ENCODE data around the gene MAP4K4.

Gene MAP4K4

DNA sequence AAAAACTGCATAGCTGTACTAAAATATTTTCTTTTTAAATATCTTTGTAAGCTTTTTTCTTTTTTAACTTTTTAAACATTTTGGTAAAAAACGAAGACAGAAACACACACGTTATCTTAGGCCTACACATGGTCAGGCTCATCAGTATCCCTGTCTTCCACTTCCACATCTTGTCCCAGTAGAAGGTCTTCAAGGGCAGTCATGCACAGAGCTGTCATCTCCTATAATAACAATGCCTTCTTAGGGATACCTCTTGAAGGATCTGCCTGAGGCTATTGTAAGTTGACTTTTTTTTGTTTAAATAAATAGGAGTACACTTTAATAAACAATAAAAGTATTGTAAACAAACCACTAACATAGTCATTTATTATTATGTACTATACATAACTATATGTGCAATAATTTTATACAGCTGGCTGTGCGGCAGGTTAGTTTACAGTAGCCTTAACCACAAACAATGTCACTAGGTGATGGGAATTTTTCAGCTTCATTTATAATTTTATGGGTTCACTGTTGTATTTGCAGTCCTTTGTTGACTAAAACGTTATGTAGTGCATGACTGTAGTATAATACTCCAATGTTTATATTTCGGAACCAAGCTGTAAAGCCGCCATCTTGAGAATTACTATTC is 124.4 kb downstream of the MAP4K4 start:
- H3K27ac ChIP-seq: no peak overlapping the region
- no peak overlapping the region for H3K4me3 ChIP-seq

DNA sequence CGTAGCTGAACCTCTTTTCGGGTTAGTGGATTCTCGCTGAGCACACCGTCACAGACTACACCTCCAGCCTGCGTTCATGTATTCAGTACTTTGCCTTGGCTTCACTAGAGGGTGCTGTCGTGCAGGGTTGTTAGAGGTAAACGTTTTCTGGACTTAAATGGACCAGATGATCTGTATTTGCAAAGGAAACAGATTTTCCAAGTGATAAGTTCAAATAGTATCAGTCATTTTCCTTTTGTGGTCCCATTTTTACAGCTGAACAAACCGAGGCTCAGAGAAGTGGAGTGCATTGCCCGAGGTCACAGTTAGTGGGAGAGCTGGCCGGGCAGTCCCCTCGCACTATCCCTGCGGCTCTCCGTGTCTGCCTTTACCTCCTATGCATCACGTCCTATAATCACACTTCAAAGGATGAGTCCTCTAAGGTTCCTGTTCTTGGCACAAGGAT is 125.9 kb downstream of the MAP4K4 start:
- Histone ChIP-seq H3K4me3 (no peak overlapping the region), H3K27ac (peak overlapping the region in 1 of 21 experiments; percentile 14)

DNA sequence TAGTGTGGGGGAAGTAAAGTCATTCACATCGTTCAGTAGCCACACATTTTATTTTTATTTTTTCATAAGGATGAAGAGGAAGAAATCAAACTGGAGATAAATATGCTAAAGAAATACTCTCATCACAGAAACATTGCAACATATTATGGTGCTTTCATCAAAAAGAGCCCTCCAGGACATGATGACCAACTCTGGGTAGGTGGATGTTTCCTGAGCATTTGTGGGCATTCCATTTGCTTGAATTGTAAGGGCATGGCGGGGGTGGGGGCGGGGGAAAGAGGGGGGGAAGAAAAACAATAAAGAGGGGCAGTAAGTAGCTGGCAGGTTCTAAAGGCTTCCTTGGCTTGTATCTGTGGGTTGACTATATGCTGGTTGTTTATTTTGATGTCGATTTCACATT is 126.4 kb downstream of the MAP4K4 start:
- no peak overlapping the region for H3K4me3 ChIP-seq
- H3K27ac ChIP-seq: no peak overlapping the region

DNA sequence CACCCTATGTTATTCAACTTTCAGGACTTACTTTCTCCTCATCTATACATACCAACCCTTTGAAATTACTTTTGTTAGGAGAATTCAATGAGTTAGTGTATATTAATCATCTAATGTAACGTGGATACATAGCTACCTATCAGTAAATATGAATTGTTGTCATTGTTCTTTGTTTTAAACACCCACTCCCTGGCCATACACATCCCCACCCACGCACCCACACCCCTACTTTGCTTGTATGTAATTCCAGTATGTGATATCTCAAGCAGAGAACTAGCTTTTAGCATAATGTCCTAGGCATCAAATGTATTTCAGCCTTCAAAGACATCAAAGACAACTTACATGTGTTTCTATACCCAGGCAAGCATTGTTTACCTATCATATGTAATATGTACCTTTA is 129.2 kb downstream of the MAP4K4 start:
- Histone ChIP-seq H3K27ac (peak overlapping the region in 1 of 21 experiments; percentile 7), H3K4me3 (no peak overlapping the region)

DNA sequence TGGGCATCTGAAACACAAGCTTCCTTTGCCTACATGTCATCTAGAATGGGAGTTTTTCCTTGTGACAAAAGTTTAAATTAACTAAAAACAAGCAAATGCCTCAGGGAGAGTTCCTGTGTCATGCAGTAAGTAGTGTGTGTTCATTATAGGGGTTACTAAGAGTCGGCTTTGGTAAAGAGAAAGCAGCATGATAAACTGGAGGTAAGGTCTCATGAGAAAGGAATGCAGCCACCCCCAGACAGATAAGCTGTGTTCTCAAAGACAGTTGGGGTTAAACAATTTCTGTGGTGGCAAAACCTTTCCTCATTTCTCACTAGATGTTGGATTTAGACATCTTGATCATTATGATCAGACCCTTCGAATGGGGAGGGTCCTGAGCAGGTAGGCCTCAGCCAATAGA is 129.7 kb downstream of the MAP4K4 start:
- Histone ChIP-seq H3K27ac (peak overlapping the region in 4 of 21 experiments; percentile 2 to 56 (median 27)), H3K4me3 (no peak overlapping the region)

DNA sequence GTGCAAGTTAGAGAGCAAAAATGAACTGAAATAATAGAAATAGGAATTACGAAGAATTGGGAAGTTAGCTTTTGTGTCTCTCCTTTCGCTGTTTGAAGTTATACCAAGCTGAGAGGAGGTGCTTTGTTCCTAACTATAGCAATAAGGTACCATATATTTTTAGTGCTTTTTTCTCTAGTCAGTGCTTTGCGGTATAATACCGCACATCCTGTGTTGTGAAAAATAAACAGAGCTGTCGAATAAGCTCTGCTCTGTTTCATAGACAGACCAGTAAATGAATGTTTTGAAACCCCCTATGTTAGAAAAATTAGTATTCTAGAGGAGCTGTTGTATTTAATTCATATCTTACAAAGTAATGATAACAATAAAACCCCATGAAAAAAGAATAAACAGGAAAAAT is 130.8 kb downstream of the MAP4K4 start:
- peak overlapping the region in 2 of 21 experiments; percentile 26 to 56 for H3K27ac ChIP-seq

DNA sequence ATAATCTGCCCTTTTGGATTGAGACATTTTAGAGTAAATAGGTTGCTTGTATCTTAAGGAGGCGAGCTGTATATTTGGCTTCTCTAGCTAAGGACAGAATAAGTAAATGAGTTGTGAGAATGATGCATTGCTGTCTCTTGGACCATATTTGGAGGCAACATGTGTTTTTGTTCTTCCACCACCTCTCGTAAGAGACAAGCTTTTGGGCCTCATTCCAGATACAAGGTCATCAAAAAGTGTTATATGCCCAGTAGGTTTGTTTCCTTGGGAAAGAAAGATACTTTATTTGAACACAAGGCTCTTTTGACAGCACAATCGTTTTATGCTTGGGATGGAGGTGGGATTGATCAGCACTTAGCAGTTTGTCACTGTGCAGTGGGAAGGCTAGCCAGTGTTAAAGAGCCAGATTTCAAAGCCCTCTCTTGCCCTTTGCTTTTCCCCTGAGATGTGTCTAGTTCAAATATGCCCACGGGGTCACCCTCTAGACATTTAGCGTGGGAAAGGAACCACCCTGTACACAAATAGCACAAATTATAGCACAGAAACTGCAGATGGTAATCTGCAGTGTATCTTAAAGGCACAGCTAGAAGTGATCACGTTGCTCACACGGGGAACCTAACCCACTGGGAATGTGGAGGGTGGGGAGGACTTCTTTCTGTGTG is 131.3 kb downstream of the MAP4K4 start:
- H3K27ac ChIP-seq: peak overlapping the region in 3 of 21 experiments; percentile 0 to 30 (median 26)
- no peak overlapping the region for H3K4me3 ChIP-seq

More for the DNA sequence above, 130.8 kb downstream of the MAP4K4 start:
- H3K4me3 ChIP-seq: no peak overlapping the region

DNA sequence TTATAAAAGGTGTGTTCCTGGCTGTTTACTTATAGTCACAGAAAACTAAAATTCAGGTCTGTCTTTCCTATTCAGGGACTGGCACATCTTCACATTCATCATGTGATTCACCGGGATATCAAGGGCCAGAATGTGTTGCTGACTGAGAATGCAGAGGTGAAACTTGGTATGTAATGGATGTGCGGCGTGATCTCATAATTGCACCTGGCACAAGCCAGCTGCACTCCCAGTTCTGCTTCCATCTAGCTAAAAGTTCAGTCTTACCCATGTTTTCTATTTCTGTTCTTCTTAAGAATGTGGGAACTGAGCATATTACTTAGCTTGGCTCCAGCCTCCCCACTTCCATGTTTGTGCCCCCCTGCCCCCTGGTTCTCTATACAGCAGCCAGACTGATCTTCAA is 131.9 kb downstream of the MAP4K4 start:
- no peak overlapping the region for H3K4me3 ChIP-seq
- H3K27ac ChIP-seq: peak overlapping the region in 4 of 21 experiments; percentile 0 to 30 (median 19)

- no peak overlapping the region for H3K4me3 ChIP-seq
- peak overlapping the region in 1 of 21 experiments; percentile 55 for H3K27ac ChIP-seq
Observed at GRCh38 chr2:101830146-101830545, 132.6 kb downstream of the MAP4K4 start.

DNA sequence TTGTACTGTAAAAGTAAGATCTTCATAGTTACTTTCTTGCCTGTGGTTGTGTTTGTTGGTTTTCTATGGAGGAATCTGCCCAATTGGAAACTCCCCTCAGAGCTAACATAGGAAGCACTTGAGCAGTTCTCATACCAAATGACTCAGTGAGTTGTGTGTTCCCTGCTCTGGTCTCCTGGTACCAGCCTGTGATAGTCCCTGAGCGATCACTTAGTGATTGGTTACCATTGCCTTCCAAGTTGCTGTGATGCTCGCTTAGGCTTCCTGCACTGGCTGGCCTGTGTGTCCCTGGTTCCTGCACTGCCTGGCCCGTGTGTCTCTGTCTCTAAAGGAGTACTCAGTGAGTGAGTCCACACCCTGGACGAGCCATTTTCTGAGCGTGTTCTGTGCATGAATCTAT is 133.0 kb downstream of the MAP4K4 start:
- Histone ChIP-seq H3K27ac (peak overlapping the region in 4 of 21 experiments; percentile 16 to 55 (median 42)), H3K4me3 (no peak overlapping the region)

DNA sequence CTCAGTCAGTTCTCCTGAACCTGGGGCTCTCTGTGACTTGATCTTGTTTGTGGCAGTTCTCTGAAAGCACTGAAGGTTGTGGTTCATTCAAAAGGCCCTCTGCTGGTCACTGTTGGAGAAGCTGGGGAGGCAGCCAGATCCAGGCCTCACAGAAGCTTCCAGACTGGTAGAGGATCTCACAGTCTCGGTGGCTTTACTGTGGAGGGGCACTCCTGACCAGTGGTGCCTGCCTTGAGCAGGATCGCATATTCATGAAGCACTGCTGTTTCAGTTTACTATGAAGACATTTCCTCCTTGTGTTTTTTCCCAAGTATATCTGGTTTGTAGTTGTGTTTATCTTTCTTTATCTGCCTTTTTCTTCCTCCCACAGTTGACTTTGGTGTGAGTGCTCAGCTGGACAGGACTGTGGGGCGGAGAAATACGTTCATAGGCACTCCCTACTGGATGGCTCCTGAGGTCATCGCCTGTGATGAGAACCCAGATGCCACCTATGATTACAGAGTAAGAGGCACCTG is 133.9 kb downstream of the MAP4K4 start:
- H3K27ac ChIP-seq: peak overlapping the region in 6 of 21 experiments; percentile 16 to 55 (median 39)
- no peak overlapping the region for H3K4me3 ChIP-seq

GRCh38 chr2:101832114-101832513 is 134.6 kb downstream of the MAP4K4 start:
- H3K27ac ChIP-seq: no peak overlapping the region
- no peak overlapping the region for H3K4me3 ChIP-seq

- Histone ChIP-seq H3K4me3 (no peak overlapping the region), H3K27ac (no peak overlapping the region)
Observed at GRCh38 chr2:101833890-101834523, 136.5 kb downstream of the MAP4K4 start.

DNA sequence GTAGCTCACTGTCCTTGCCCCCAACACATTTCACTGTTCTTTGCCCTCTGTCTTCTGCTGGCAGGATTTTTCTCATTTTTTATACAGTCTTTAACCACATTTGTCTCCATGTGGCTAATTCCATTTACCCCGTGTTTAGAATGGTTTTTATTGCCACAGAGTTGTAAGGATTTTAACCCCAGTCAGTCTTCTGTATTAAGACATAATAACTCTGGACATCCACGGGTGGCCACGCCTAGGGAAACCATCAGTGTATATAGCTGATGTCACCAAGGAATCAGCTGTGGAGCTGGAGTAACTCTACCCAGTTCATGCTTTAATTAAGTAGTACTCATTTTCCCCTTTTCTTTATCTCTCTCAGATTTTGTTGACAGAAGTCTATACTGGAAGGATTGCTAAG is 139.8 kb downstream of the MAP4K4 start:
- Histone ChIP-seq H3K27ac (no peak overlapping the region), H3K4me3 (no peak overlapping the region)

GRCh38 chr2:101841679-101842327 is 144.3 kb downstream of the MAP4K4 start:
- Histone ChIP-seq H3K4me3 (no peak overlapping the region), H3K27ac (peak overlapping the region in 2 of 21 experiments; percentile 37 to 41)

GRCh38 chr2:101842471-101842870 is 145.0 kb downstream of the MAP4K4 start:
- H3K27ac ChIP-seq: peak overlapping the region in 5 of 21 experiments; percentile 3 to 43 (median 37)
- no peak overlapping the region for H3K4me3 ChIP-seq

DNA sequence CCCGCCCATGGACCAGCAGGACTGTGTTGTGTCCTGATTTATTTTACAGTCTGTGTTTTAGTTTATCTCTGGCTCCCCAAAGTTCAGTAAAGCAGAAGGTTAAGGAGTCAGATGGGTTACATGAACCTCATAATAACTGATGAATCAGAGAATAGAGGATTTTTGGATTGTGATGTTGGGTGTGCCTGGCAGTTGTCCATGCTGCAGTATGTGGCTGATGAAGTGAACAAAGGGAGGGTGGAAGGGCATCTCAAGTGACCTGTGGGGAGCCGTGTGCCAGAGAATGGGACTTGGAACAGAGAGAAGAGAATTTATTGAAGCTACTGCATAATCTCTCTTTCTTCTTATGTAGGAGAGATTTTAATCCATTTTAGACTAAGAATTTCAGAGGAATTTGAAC is 145.5 kb downstream of the MAP4K4 start:
- H3K27ac ChIP-seq: peak overlapping the region in 4 of 21 experiments; percentile 3 to 43 (median 25)

DNA sequence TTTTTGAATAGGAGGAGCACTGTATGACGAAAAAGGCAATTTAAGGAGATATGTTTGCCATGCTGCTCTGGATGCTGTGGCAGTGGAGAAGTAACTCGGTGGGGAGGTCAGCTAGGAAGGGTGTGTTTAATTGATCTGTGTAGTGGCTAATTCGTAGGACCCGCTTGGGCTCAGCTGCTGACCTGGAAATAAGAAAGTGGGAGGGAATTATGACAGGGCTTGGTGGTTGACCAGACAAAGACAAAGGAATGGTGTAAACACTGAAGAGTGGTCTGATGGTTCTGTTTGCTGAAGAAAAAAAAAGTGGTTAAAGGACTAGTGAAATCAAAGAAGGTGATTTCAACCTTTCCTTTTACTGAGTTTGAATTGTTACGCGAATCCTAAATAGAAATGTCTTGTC is 146.0 kb downstream of the MAP4K4 start:
- peak overlapping the region in 1 of 21 experiments; percentile 22 for H3K27ac ChIP-seq
- no peak overlapping the region for H3K4me3 ChIP-seq

More for the DNA sequence above, 145.5 kb downstream of the MAP4K4 start:
- H3K4me3 ChIP-seq: no peak overlapping the region

- H3K27ac ChIP-seq: peak overlapping the region in 1 of 21 experiments; percentile 23
- no peak overlapping the region for H3K4me3 ChIP-seq
Observed at GRCh38 chr2:101844055-101844635, 146.6 kb downstream of the MAP4K4 start.

GRCh38 chr2:101846973-101847372 is 149.5 kb downstream of the MAP4K4 start:
- Histone ChIP-seq H3K27ac (no peak overlapping the region), H3K4me3 (no peak overlapping the region)
